Vagina (tissue), 2 donors: ENCODE data around the gene LRRC3B. TPM values are rescaled to one million over a fixed set of nuclear protein-coding genes. Genes with fewer than 3 reads are reported as not detected.

Experiments used
- DNase-seq, 2 donors: peaks; one replicate each; pipeline ENCODE4 v3.0.0-alpha.2; 2017; ENCODE audit errors: extremely low spot score in 2 of 2
- H3K27ac ChIP-seq: fragments of 200-600 bp; sonication (generic); one replicate; pipeline ENCODE4 v1.5.1; 2019
- H3K27me3 ChIP-seq: fragments of 200-600 bp; sonication (generic); one replicate; pipeline ENCODE4 v1.5.1; 2019
- H3K36me3 ChIP-seq, 2 donors: fragments of 200-600 bp; sonication (generic); one replicate each; pipeline ENCODE4 v1.5.1; 2017 to 2019
- H3K4me1 ChIP-seq: fragments of 200-600 bp; sonication (generic); one replicate; pipeline ENCODE4 v1.5.1; 2019
- H3K4me3 ChIP-seq, 2 donors: fragments of 200-600 bp; sonication (generic); 1 replicate in 1 of 2; 2 replicates in 1 of 2; pipeline ENCODE4 v1.5.1; 2016 to 2019
- H3K9me3 ChIP-seq: fragments of 200-600 bp; sonication (generic); one replicate; pipeline ENCODE4 v1.5.1; 2019
- POLR2A ChIP-seq, 2 donors: fragments of 450-650 bp; IDR thresholded peaks; one replicate each; pipeline ENCODE4 v1.6.1; 2017; ENCODE audit warnings: antibody characterized with exemption in 2 of 2, mild to moderate bottlenecking in 2 of 2, moderate library complexity in 2 of 2
- POLR2AphosphoS5 ChIP-seq, 2 donors: sonication (generic); formaldehyde crosslinking; IDR thresholded peaks; one replicate each; pipeline ENCODE4 v1.9.0; 2017; ENCODE audit warnings: antibody characterized with exemption in 2 of 2, mild to moderate bottlenecking in 2 of 2, low read depth in 1 of 2; ENCODE audit not compliant: insufficient read depth in 1 of 2
- intact Hi-C: fragments of 100-400 bp; cut with DNase I; formaldehyde crosslinking; loops from one replicate; pipeline ENCODE4 v1.15.1; 2023
- total RNA-seq: library from RNA; depleted of rRNA; stranded (reverse); fragments of >200 nt; gene quantifications from one replicate; pipeline ENCODE4 v1.2.3, GENCODE V29; 2016
- TF ChIP-seq, protein P1 (sequence below), 3 experiments: fragments of 450-650 bp in 2 of 3; fragments of 200-600 bp in 1 of 3; sonication (generic) in 1 of 3; IDR thresholded peaks; one replicate each; pipeline ENCODE4 v1.5.1; 2017 to 2019; ENCODE audit warnings: antibody characterized with exemption in 3 of 3, mild to moderate bottlenecking in 2 of 3, moderate library complexity in 2 of 3

The LRRC3B gene
- total RNA-seq, 1 donor from 2014 or later: 0.74 TPM

DNA sequence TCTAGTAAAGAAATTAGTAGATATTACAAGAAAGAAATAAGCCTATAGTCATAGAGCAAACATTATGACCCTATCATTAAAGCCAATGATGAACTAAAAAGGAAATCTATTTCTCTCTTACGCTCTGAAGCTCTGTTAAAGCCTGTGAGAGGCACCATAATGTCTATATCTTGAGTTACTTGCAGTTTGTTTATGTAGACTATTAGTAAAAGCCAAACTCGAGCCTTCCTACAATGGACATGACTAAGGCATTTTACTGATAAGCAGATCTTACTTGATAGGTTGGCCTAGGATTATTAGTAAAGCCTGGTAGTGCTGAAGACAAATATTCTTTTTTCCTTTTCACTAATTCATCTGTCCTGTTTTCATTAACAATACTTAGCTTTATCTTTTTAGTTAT is 32.7 kb downstream of the LRRC3B start:
- no peaks in the 10 kb centered on the region for H3K4me1 ChIP-seq
- intact Hi-C loops: no loop called here
- no peak overlapping the region for H3K4me3 ChIP-seq
- TF ChIP-seq POLR2AphosphoS5 (IDR thresholded peaks at IDR 0.05; ENCODE audit: insufficient read depth in 1 of 2, low read depth in 1 of 2): no peak
- TF ChIP-seq POLR2A (IDR thresholded peaks at IDR 0.05): no peak
- TF ChIP-seq, protein P1, sequence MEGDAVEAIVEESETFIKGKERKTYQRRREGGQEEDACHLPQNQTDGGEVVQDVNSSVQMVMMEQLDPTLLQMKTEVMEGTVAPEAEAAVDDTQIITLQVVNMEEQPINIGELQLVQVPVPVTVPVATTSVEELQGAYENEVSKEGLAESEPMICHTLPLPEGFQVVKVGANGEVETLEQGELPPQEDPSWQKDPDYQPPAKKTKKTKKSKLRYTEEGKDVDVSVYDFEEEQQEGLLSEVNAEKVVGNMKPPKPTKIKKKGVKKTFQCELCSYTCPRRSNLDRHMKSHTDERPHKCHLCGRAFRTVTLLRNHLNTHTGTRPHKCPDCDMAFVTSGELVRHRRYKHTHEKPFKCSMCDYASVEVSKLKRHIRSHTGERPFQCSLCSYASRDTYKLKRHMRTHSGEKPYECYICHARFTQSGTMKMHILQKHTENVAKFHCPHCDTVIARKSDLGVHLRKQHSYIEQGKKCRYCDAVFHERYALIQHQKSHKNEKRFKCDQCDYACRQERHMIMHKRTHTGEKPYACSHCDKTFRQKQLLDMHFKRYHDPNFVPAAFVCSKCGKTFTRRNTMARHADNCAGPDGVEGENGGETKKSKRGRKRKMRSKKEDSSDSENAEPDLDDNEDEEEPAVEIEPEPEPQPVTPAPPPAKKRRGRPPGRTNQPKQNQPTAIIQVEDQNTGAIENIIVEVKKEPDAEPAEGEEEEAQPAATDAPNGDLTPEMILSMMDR (IDR thresholded peaks at IDR 0.05): no peak
- DNase-seq: no peak
- H3K9me3 ChIP-seq: no peaks in the 10 kb centered on the region
- H3K27ac ChIP-seq: no peak overlapping the region
- no peaks in the 10 kb centered on the region for H3K36me3 ChIP-seq
- no peaks in the 10 kb centered on the region for H3K27me3 ChIP-seq

DNA sequence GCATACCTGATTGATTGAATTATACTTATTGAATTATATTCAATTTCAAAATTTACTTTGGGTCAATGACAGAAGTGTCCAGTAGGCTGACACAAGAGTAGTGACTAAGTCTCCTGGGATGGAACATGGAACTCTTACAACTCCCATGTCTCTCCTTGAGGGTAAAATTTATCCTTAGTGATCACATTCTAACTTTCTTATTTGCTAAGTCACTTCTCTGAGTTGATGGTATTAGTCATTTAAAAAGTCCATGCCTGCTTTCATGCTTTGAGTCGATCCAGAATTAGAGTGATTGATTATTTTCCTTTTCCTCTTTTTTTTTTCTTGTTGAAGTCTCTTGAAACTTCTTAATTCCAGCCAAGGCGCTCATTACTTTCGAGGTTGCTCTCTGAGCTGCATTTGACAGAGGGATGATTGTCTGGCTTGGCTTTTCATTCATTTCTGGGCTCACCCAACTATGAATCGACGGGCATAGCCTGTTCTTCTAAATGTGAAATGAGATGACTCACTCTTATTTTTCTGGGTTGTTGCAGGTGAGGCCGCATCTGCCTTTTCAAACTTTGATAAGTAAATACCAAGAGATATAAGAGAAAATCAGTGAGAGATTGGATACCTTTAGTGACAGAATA is 34.9 kb downstream of the LRRC3B start:
- intact Hi-C loops: no loop called here
- no peaks in the 10 kb centered on the region for H3K27me3 ChIP-seq
- DNase-seq: no peak
- no peak overlapping the region for H3K4me3 ChIP-seq
- H3K27ac ChIP-seq: no peak overlapping the region
- no peaks in the 10 kb centered on the region for H3K36me3 ChIP-seq
- no peaks in the 10 kb centered on the region for H3K9me3 ChIP-seq
- TF ChIP-seq POLR2AphosphoS5 (IDR thresholded peaks at IDR 0.05; ENCODE audit: insufficient read depth in 1 of 2, low read depth in 1 of 2) (no peak), POLR2A (IDR thresholded peaks at IDR 0.05) (no peak)
- TF ChIP-seq, protein P1 (IDR thresholded peaks at IDR 0.05): no peak
- H3K4me1 ChIP-seq: no peaks in the 10 kb centered on the region

GRCh38 chr3:26668171-26668570 is 45.6 kb downstream of the LRRC3B start:
- Histone ChIP-seq H3K4me1 (no peaks in the 10 kb centered on the region), H3K9me3 (no peaks in the 10 kb centered on the region), H3K27ac (no peak overlapping the region), H3K4me3 (no peak overlapping the region), H3K36me3 (no peaks in the 10 kb centered on the region), H3K27me3 (no peaks in the 10 kb centered on the region)
- intact Hi-C loops: no loop called here
- TF ChIP-seq, protein P1 (IDR thresholded peaks at IDR 0.05): no peak
- TF ChIP-seq POLR2A (IDR thresholded peaks at IDR 0.05): no peak
- no peak for TF ChIP-seq POLR2AphosphoS5 (IDR thresholded peaks at IDR 0.05; ENCODE audit: insufficient read depth in 1 of 2, low read depth in 1 of 2)
- no peak for DNase-seq

DNA sequence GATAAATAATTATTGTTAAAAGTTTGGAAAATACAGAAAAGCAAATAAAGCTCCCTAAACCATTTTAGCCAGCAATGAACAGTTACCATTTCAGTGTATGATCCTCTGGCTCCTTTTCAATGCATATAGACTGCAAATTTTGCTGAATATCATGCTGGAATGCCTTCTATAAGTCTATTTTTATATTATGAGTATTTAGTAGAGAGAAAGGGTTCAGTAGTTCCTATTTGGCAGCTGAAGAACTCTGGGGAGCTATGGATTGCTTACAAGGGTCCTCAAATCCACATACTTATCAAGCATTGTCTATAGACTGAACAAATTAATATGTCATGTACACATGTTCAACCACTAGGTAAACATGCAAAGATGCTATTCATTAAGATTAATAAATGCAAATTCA is 46.1 kb downstream of the LRRC3B start:
- intact Hi-C loops: no loop called here
- H3K4me3 ChIP-seq: no peak overlapping the region
- no peaks in the 10 kb centered on the region for H3K9me3 ChIP-seq
- TF ChIP-seq POLR2A (IDR thresholded peaks at IDR 0.05): no peak
- TF ChIP-seq, protein P1 (IDR thresholded peaks at IDR 0.05): no peak
- TF ChIP-seq POLR2AphosphoS5 (IDR thresholded peaks at IDR 0.05; ENCODE audit: insufficient read depth in 1 of 2, low read depth in 1 of 2): no peak
- no peak for DNase-seq
- no peaks in the 10 kb centered on the region for H3K27me3 ChIP-seq
- no peak overlapping the region for H3K27ac ChIP-seq
- H3K4me1 ChIP-seq: no peaks in the 10 kb centered on the region
- no peaks in the 10 kb centered on the region for H3K36me3 ChIP-seq

DNA sequence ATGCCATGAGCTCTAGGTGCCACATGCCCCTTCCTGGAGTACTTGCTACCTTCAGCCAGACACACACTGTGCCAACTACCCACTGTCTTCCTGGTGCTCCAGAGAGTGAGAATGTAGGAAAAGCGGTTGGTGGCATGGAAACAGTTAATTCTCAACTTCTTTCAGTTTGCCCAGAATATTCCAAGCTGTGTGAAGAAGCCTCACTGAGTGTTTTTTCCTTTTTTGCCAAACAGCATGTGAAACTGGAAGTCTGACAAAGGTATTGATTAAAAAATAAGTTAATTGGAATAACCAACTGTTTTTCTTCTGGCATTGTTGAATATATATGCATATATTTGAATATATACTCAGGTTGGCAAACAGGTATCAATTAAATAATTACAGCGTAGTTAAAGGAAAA is 52.8 kb downstream of the LRRC3B start:
- no peak for DNase-seq
- Histone ChIP-seq H3K36me3 (no peaks in the 10 kb centered on the region), H3K27ac (no peak overlapping the region), H3K9me3 (no peaks in the 10 kb centered on the region), H3K4me3 (no peak overlapping the region), H3K27me3 (no peaks in the 10 kb centered on the region), H3K4me1 (no peaks in the 10 kb centered on the region)
- intact Hi-C loops: no loop called here
- TF ChIP-seq POLR2AphosphoS5 (IDR thresholded peaks at IDR 0.05; ENCODE audit: insufficient read depth in 1 of 2, low read depth in 1 of 2) (no peak), POLR2A (IDR thresholded peaks at IDR 0.05) (no peak)
- TF ChIP-seq, protein P1 (IDR thresholded peaks at IDR 0.05): no peak
